GM19023 (cell line): ENCODE results near the gene PPA2.

Experiments
- ATAC-seq: cut with Tn5 transposase; IDR thresholded peaks from one replicate; pipeline ENCODE4 v1.9.1; 2021; ENCODE audit warnings: mild to moderate bottlenecking, moderate library complexity; ENCODE audit not compliant: unreplicated experiment

PPA2 gene

GRCh38 chr4:105327956-105328355 is 145.9 kb downstream of the PPA2 start:
- no peak for ATAC-seq

GRCh38 chr4:105327222-105327621 is 146.6 kb downstream of the PPA2 start:
- ATAC-seq: no peak
